HCT116 (cell line): ENCODE results near the gene ST7L. TPM values are rescaled to one million over a fixed set of nuclear protein-coding genes. Genes with fewer than 3 reads are reported as not detected.

ENCODE experiments used
- ATAC-seq: fragments of 200-7000 bp; cut with Tn5 transposase; 2 replicates; pipeline ENCODE4 v1.9.1; 2020; ENCODE audit warnings: mild to moderate bottlenecking, moderate library complexity
- BruUV-seq: library from RNA; stranded (reverse); fragments of 400-500 nt; replicated peaks from 2 replicates; lab custom pipeline; 2021; lab: Mats Ljungman, UMichigan
- CTCF ChIA-PET: fragments of 300-600 bp; sonication (Branson Sonifier 250); formaldehyde crosslinking; loops from one replicate; lab custom pipeline; 2021; ENCODE audit warnings: antibody characterized with exemption; lab: Charles Lee
- POLR2A ChIA-PET: fragments of 300-600, 350-600 bp; sonication (Branson Sonifier 250); formaldehyde crosslinking; loops from one replicate; lab custom pipeline; 2021; ENCODE audit warnings: antibody characterized with exemption; lab: Charles Lee
- RAD21 ChIA-PET, 2 experiments: fragments of 300-600 bp; sonication (Branson Sonifier 250); formaldehyde crosslinking; loops; one replicate each; lab custom pipeline; 2023; ENCODE audit warnings: low total read pairs in 2 of 2; ENCODE audit not compliant: uncharacterized antibody in 2 of 2, unreplicated experiment in 2 of 2, low non-redundant PET in 1 of 2; lab: Charles Lee
- DNase-seq: peaks from one replicate; pipeline ENCODE4 v3.0.0-alpha.2; 2010; ENCODE audit warnings: low read depth, low spot score
- H2AFZ ChIP-seq: fragments of 200-600 bp; shearing (Covaris generic), sonication (generic); 2 replicates; pipeline ENCODE4 v1.6.1; 2017; ENCODE audit warnings: low read depth, mixed run types, mixed read lengths, antibody characterized with exemption, low read length; ENCODE audit not compliant: poor library complexity, severe bottlenecking
- H3K27ac ChIP-seq: 2 replicates; pipeline ENCODE4 v1.5.1; 2012; ENCODE audit warnings: low read depth, low read length
- H3K27me3 ChIP-seq: fragments of 200-600 bp; sonication (generic); 2 replicates; pipeline ENCODE4 v1.6.1; 2016; ENCODE audit warnings: mixed run types, low read length, mixed read lengths; ENCODE audit not compliant: insufficient read depth
- H3K36me3 ChIP-seq, 2 experiments: fragments of 200-500 bp in 1 of 2; fragments of 200-600 bp in 1 of 2; sonication (Bioruptor generic) in 1 of 2; sonication (generic) in 1 of 2; 2 replicates each; pipeline versions ENCODE4 v1.5.1 to v1.6.1; 2014 to 2016; ENCODE audit warnings: low read length in 2 of 2, inconsistent platforms in 1 of 2, mixed read lengths in 1 of 2, mixed run types in 1 of 2; ENCODE audit not compliant: insufficient read depth in 2 of 2, control insufficient read depth in 1 of 2
- H3K4me1 ChIP-seq, 2 experiments: fragments of 200-600 bp in 1 of 2; sonication (generic) in 1 of 2; 2 replicates each; pipeline versions ENCODE4 v1.5.1 to v1.6.1; 2012 to 2017; ENCODE audit warnings: low read length in 2 of 2, inconsistent platforms in 1 of 2, mild to moderate bottlenecking in 1 of 2, mixed read lengths in 1 of 2, mixed run types in 1 of 2, moderate library complexity in 1 of 2; ENCODE audit not compliant: insufficient read depth in 2 of 2, control insufficient read depth in 1 of 2
- H3K4me2 ChIP-seq: fragments of 200-600 bp; sonication (generic); 2 replicates; pipeline ENCODE4 v1.6.1; 2017; ENCODE audit warnings: mixed run types, low read length, mixed read lengths
- H3K4me3 ChIP-seq, 2 experiments: fragments of 200-600 bp in 1 of 2; sonication (generic) in 1 of 2; replicated peaks in 1 of 2; 2 replicates each; pipeline ENCODE4 v1.5.1; 2011 to 2016; ENCODE audit warnings: low read length in 2 of 2, control low read depth in 1 of 2, low read depth in 1 of 2, mild to moderate bottlenecking in 1 of 2, mixed read lengths in 1 of 2, mixed run types in 1 of 2
- H3K79me2 ChIP-seq: fragments of 200-600 bp; sonication (generic); 2 replicates; pipeline ENCODE4 v1.6.1; 2017; ENCODE audit warnings: mild to moderate bottlenecking, mixed run types, low read length, moderate library complexity, mixed read lengths; ENCODE audit not compliant: insufficient read depth
- H3K9ac ChIP-seq: fragments of 200-600 bp; sonication (generic); 2 replicates; pipeline ENCODE4 v1.6.1; 2016; ENCODE audit warnings: low read length, mixed read lengths
- H3K9me2 ChIP-seq: fragments of 200-600 bp; sonication (generic), shearing (Covaris generic); 2 replicates; pipeline ENCODE4 v1.6.1; 2017; ENCODE audit warnings: mixed run types, mild to moderate bottlenecking, moderate library complexity; ENCODE audit not compliant: insufficient read depth
- H3K9me3 ChIP-seq, 2 experiments: fragments of 200-500 bp in 1 of 2; fragments of 200-600 bp in 1 of 2; sonication (Bioruptor generic) in 1 of 2; sonication (generic) in 1 of 2; 2 replicates each; pipeline ENCODE4 v1.6.1; 2014 to 2017; ENCODE audit warnings: low read length in 2 of 2, mixed read lengths in 2 of 2, inconsistent platforms in 1 of 2, low read depth in 1 of 2, mild to moderate bottlenecking in 1 of 2, mixed run types in 1 of 2, moderate library complexity in 1 of 2; ENCODE audit not compliant: control insufficient read depth in 1 of 2, insufficient read depth in 1 of 2
- H4K20me1 ChIP-seq: fragments of 200-600 bp; sonication (generic), shearing (Covaris generic); 2 replicates; pipeline ENCODE4 v1.6.1; 2017; ENCODE audit warnings: mixed run types, mild to moderate bottlenecking, moderate library complexity; ENCODE audit not compliant: insufficient read depth
- ATF3 ChIP-seq: IDR thresholded peaks from 2 replicates; pipeline ENCODE4 v1.6.1; 2012
- CBX3 ChIP-seq: IDR thresholded peaks from 2 replicates; pipeline ENCODE4 v1.6.1; 2012; ENCODE audit warnings: low read depth
- CEBPB ChIP-seq: IDR thresholded peaks from 2 replicates; pipeline ENCODE4 v1.6.1; 2012; ENCODE audit warnings: low read depth
- ELF1 ChIP-seq: IDR thresholded peaks from 2 replicates; pipeline ENCODE4 v1.6.1; 2012; ENCODE audit warnings: low read depth, borderline replicate concordance
- EZH2phosphoT487 ChIP-seq: fragments of 200-600 bp; IDR thresholded peaks from 2 replicates; pipeline ENCODE4 v1.6.1; 2018; ENCODE audit warnings: antibody characterized with exemption, borderline replicate concordance
- FOSL1 ChIP-seq: IDR thresholded peaks from 2 replicates; pipeline ENCODE4 v1.6.1; 2012; ENCODE audit warnings: low read depth
- POLR2A ChIP-seq: IDR thresholded peaks from 2 replicates; pipeline ENCODE4 v1.7.0; 2011; ENCODE audit warnings: borderline replicate concordance; ENCODE audit not compliant: insufficient read depth, insufficient read length; ENCODE audit errors: extremely low read depth
- POLR2AphosphoS5 ChIP-seq: IDR thresholded peaks from 2 replicates; pipeline ENCODE4 v1.6.1; 2011; ENCODE audit warnings: mild to moderate bottlenecking, low read depth, low read length, moderate library complexity
- RAD21 ChIP-seq: IDR thresholded peaks from 2 replicates; pipeline ENCODE4 v1.6.1; 2012; ENCODE audit warnings: low read depth, mild to moderate bottlenecking
- SIN3A ChIP-seq: IDR thresholded peaks from 2 replicates; pipeline ENCODE4 v1.6.1; 2012; ENCODE audit warnings: low read depth
- SP1 ChIP-seq: IDR thresholded peaks from 2 replicates; pipeline ENCODE4 v1.6.1; 2012; ENCODE audit warnings: low read depth
- SRF ChIP-seq: IDR thresholded peaks from 2 replicates; pipeline ENCODE4 v1.6.1; 2012; ENCODE audit warnings: low read depth
- TCF7L2 ChIP-seq: IDR thresholded peaks from 2 replicates; pipeline ENCODE4 v1.7.0; 2011; ENCODE audit warnings: borderline replicate concordance, inconsistent platforms; ENCODE audit not compliant: insufficient read depth, insufficient read length; ENCODE audit errors: extremely low read depth
- YY1 ChIP-seq: IDR thresholded peaks from 2 replicates; pipeline ENCODE4 v1.6.1; 2011; ENCODE audit warnings: low read length, low read depth, moderate library complexity, mild to moderate bottlenecking; ENCODE audit not compliant: insufficient replicate concordance; ENCODE audit errors: extremely low read depth
- ZNF274 ChIP-seq: fragments of 200-500 bp; sonication (Bioruptor generic); IDR thresholded peaks from 2 replicates; pipeline ENCODE4 v1.6.1; 2014; ENCODE audit warnings: mild to moderate bottlenecking, low read depth, low read length, inconsistent platforms
- intact Hi-C: fragments of 100-400 bp; cut with micrococcal nuclease; formaldehyde crosslinking; loops from 2 replicates; pipeline ENCODE4 v1.10.0; 2022
- total RNA-seq: library from RNA; stranded (reverse); gene quantifications from one replicate; pipeline ENCODE4 v1.2.1, GENCODE V29; 2021; ENCODE audit not compliant: unreplicated experiment
- TF ChIP-seq, protein P1 (sequence below), 3 experiments: fragments of 200-600 bp in 1 of 3; sonication (generic) in 1 of 3; IDR thresholded peaks in 2 of 3; conservative IDR thresholded peaks in 1 of 3; 2 replicates each; pipeline ENCODE4 v1.5.1; 2012 to 2017; ENCODE audit warnings: low read depth in 2 of 3, low read length in 2 of 3, antibody characterized with exemption in 1 of 3, borderline replicate concordance in 1 of 3, control low read depth in 1 of 3, mild to moderate bottlenecking in 1 of 3, mixed read lengths in 1 of 3, mixed run types in 1 of 3, moderate library complexity in 1 of 3; ENCODE audit not compliant: insufficient read depth in 1 of 3
- TF ChIP-seq, protein P2 (sequence below): IDR thresholded peaks from 2 replicates; pipeline ENCODE4 v1.6.1; 2011; ENCODE audit warnings: mild to moderate bottlenecking, low read length, moderate library complexity; ENCODE audit not compliant: insufficient replicate concordance; ENCODE audit errors: extremely low read depth
- TF ChIP-seq, protein P3 (sequence below): IDR thresholded peaks from 2 replicates; pipeline ENCODE4 v1.6.1; 2012

The ST7L gene
- total RNA-seq, 1 experiment from 2014 or later = 19.9 TPM

DNA sequence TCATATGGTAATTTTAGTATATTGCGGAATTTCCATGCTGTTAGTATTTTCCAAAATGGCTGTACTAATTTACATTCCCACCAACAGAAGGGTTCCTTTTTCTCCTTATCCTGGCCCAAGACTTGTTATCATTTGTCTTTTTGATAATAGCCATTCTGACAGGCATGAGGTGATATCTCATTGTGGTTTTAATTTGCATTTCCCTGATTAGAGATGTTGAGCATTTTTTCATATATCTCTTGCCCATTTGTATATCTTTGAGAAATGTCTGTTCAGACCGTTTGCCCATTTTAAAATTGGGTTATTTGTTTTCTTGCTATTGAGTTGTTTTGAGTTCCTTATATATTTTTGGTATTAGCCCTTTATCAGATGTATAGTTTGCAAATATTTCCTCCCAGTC is 14.7 kb upstream of the ST7L start (continued):
- TF ChIP-seq, protein P1, sequence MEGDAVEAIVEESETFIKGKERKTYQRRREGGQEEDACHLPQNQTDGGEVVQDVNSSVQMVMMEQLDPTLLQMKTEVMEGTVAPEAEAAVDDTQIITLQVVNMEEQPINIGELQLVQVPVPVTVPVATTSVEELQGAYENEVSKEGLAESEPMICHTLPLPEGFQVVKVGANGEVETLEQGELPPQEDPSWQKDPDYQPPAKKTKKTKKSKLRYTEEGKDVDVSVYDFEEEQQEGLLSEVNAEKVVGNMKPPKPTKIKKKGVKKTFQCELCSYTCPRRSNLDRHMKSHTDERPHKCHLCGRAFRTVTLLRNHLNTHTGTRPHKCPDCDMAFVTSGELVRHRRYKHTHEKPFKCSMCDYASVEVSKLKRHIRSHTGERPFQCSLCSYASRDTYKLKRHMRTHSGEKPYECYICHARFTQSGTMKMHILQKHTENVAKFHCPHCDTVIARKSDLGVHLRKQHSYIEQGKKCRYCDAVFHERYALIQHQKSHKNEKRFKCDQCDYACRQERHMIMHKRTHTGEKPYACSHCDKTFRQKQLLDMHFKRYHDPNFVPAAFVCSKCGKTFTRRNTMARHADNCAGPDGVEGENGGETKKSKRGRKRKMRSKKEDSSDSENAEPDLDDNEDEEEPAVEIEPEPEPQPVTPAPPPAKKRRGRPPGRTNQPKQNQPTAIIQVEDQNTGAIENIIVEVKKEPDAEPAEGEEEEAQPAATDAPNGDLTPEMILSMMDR (IDR thresholded peaks at IDR 0.05 in 2 of 3, conservative IDR thresholded peaks at IDR 0.05 in 1 of 3; ENCODE audit: borderline replicate concordance in 1 of 3, insufficient read depth in 1 of 3, low read depth in 2 of 3, low read length in 2 of 3) = no peak
- TF ChIP-seq FOSL1 (no peak), SRF (no peak), ELF1 (no peak), CEBPB (no peak), SIN3A (no peak), ZNF274 (no peak), POLR2AphosphoS5 (no peak), EZH2phosphoT487 (no peak), YY1 (no peak)

GRCh38 chr1:112629256-112629655 is 10.3 kb upstream of the ST7L start:
- ATAC-seq (no peak), DNase-seq (no peak)
- RAD21 ChIA-PET = no interaction called here
- H4K20me1 ChIP-seq = peaks cover 65% of the 10 kb centered on the region
- H3K9me3 ChIP-seq = no peaks in the 10 kb centered on the region
- peaks cover 3 to 5% of the 10 kb centered on the region in 2 experiments; a peak in 2 of 4 replicates for H3K36me3 ChIP-seq
- no peaks in the 10 kb centered on the region for H3K27me3 ChIP-seq
- H3K4me1 ChIP-seq = no peaks in the 10 kb centered on the region
- no TSS peak for BruUV-seq
- no peaks in the 10 kb centered on the region for H3K9me2 ChIP-seq
- H2AFZ ChIP-seq = no peak overlapping the region
- H3K4me2 ChIP-seq = no peak overlapping the region
- intact Hi-C loops = no loop called here
- H3K9ac ChIP-seq = no peak overlapping the region
- no peak overlapping the region for H3K4me3 ChIP-seq
- POLR2A ChIA-PET = no interaction called here
- CTCF ChIA-PET = no interaction called here
- peaks cover 100% of the 10 kb centered on the region for H3K79me2 ChIP-seq
- no peak overlapping the region for H3K27ac ChIP-seq
- TF ChIP-seq SRF (no peak), ELF1 (no peak), ZNF274 (no peak), POLR2AphosphoS5 (no peak), SIN3A (no peak), TCF7L2 (no peak), YY1 (no peak), RAD21 (no peak), ATF3 (no peak), FOSL1 (no peak), CBX3 (no peak), POLR2A (no peak), SP1 (no peak)
- TF ChIP-seq, protein P1 (IDR thresholded peaks at IDR 0.05 in 2 of 3, conservative IDR thresholded peaks at IDR 0.05 in 1 of 3; ENCODE audit: borderline replicate concordance in 1 of 3, insufficient read depth in 1 of 3, low read depth in 2 of 3, low read length in 2 of 3) = no peak
- TF ChIP-seq, protein P2, sequence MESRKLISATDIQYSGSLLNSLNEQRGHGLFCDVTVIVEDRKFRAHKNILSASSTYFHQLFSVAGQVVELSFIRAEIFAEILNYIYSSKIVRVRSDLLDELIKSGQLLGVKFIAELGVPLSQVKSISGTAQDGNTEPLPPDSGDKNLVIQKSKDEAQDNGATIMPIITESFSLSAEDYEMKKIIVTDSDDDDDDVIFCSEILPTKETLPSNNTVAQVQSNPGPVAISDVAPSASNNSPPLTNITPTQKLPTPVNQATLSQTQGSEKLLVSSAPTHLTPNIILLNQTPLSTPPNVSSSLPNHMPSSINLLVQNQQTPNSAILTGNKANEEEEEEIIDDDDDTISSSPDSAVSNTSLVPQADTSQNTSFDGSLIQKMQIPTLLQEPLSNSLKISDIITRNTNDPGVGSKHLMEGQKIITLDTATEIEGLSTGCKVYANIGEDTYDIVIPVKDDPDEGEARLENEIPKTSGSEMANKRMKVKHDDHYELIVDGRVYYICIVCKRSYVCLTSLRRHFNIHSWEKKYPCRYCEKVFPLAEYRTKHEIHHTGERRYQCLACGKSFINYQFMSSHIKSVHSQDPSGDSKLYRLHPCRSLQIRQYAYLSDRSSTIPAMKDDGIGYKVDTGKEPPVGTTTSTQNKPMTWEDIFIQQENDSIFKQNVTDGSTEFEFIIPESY = no peak
- TF ChIP-seq, protein P3, sequence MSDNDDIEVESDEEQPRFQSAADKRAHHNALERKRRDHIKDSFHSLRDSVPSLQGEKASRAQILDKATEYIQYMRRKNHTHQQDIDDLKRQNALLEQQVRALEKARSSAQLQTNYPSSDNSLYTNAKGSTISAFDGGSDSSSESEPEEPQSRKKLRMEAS = no peak
